HCT116 (cell line): Measurements from ENCODE around the gene N4BP3. TPM values are rescaled to one million over a fixed set of nuclear protein-coding genes. Genes with fewer than 3 reads are reported as not detected.

Experiments
- ATAC-seq: fragments of 200-7000 bp; cut with Tn5 transposase; 2 replicates; pipeline ENCODE4 v1.9.1; 2020; ENCODE audit warnings: mild to moderate bottlenecking, moderate library complexity
- BruUV-seq: library from RNA; stranded (reverse); fragments of 400-500 nt; replicated peaks from 2 replicates; lab custom pipeline; 2021; lab: Mats Ljungman, UMichigan
- CTCF ChIA-PET: fragments of 300-600 bp; sonication (Branson Sonifier 250); formaldehyde crosslinking; loops from one replicate; lab custom pipeline; 2021; ENCODE audit warnings: antibody characterized with exemption; lab: Charles Lee
- POLR2A ChIA-PET: fragments of 300-600, 350-600 bp; sonication (Branson Sonifier 250); formaldehyde crosslinking; loops from one replicate; lab custom pipeline; 2021; ENCODE audit warnings: antibody characterized with exemption; lab: Charles Lee
- RAD21 ChIA-PET, 2 experiments: fragments of 300-600 bp; sonication (Branson Sonifier 250); formaldehyde crosslinking; loops; one replicate each; lab custom pipeline; 2023; ENCODE audit warnings: low total read pairs in 2 of 2; ENCODE audit not compliant: uncharacterized antibody in 2 of 2, unreplicated experiment in 2 of 2, low non-redundant PET in 1 of 2; lab: Charles Lee
- DNase-seq: peaks from one replicate; pipeline ENCODE4 v3.0.0-alpha.2; 2010; ENCODE audit warnings: low read depth, low spot score
- H2AFZ ChIP-seq: fragments of 200-600 bp; shearing (Covaris generic), sonication (generic); 2 replicates; pipeline ENCODE4 v1.6.1; 2017; ENCODE audit warnings: low read depth, mixed run types, mixed read lengths, antibody characterized with exemption, low read length; ENCODE audit not compliant: poor library complexity, severe bottlenecking
- H3K27ac ChIP-seq: 2 replicates; pipeline ENCODE4 v1.5.1; 2012; ENCODE audit warnings: low read depth, low read length
- H3K27me3 ChIP-seq: fragments of 200-600 bp; sonication (generic); 2 replicates; pipeline ENCODE4 v1.6.1; 2016; ENCODE audit warnings: mixed run types, low read length, mixed read lengths; ENCODE audit not compliant: insufficient read depth
- H3K36me3 ChIP-seq, 2 experiments: fragments of 200-500 bp in 1 of 2; fragments of 200-600 bp in 1 of 2; sonication (Bioruptor generic) in 1 of 2; sonication (generic) in 1 of 2; 2 replicates each; pipeline versions ENCODE4 v1.5.1 to v1.6.1; 2014 to 2016; ENCODE audit warnings: low read length in 2 of 2, inconsistent platforms in 1 of 2, mixed read lengths in 1 of 2, mixed run types in 1 of 2; ENCODE audit not compliant: insufficient read depth in 2 of 2, control insufficient read depth in 1 of 2
- H3K4me1 ChIP-seq, 2 experiments: fragments of 200-600 bp in 1 of 2; sonication (generic) in 1 of 2; 2 replicates each; pipeline versions ENCODE4 v1.5.1 to v1.6.1; 2012 to 2017; ENCODE audit warnings: low read length in 2 of 2, inconsistent platforms in 1 of 2, mild to moderate bottlenecking in 1 of 2, mixed read lengths in 1 of 2, mixed run types in 1 of 2, moderate library complexity in 1 of 2; ENCODE audit not compliant: insufficient read depth in 2 of 2, control insufficient read depth in 1 of 2
- H3K4me2 ChIP-seq: fragments of 200-600 bp; sonication (generic); 2 replicates; pipeline ENCODE4 v1.6.1; 2017; ENCODE audit warnings: mixed run types, low read length, mixed read lengths
- H3K4me3 ChIP-seq, 2 experiments: fragments of 200-600 bp in 1 of 2; sonication (generic) in 1 of 2; replicated peaks in 1 of 2; 2 replicates each; pipeline ENCODE4 v1.5.1; 2011 to 2016; ENCODE audit warnings: low read length in 2 of 2, control low read depth in 1 of 2, low read depth in 1 of 2, mild to moderate bottlenecking in 1 of 2, mixed read lengths in 1 of 2, mixed run types in 1 of 2
- H3K79me2 ChIP-seq: fragments of 200-600 bp; sonication (generic); 2 replicates; pipeline ENCODE4 v1.6.1; 2017; ENCODE audit warnings: mild to moderate bottlenecking, mixed run types, low read length, moderate library complexity, mixed read lengths; ENCODE audit not compliant: insufficient read depth
- H3K9ac ChIP-seq: fragments of 200-600 bp; sonication (generic); 2 replicates; pipeline ENCODE4 v1.6.1; 2016; ENCODE audit warnings: low read length, mixed read lengths
- H3K9me2 ChIP-seq: fragments of 200-600 bp; sonication (generic), shearing (Covaris generic); 2 replicates; pipeline ENCODE4 v1.6.1; 2017; ENCODE audit warnings: mixed run types, mild to moderate bottlenecking, moderate library complexity; ENCODE audit not compliant: insufficient read depth
- H3K9me3 ChIP-seq, 2 experiments: fragments of 200-500 bp in 1 of 2; fragments of 200-600 bp in 1 of 2; sonication (Bioruptor generic) in 1 of 2; sonication (generic) in 1 of 2; 2 replicates each; pipeline ENCODE4 v1.6.1; 2014 to 2017; ENCODE audit warnings: low read length in 2 of 2, mixed read lengths in 2 of 2, inconsistent platforms in 1 of 2, low read depth in 1 of 2, mild to moderate bottlenecking in 1 of 2, mixed run types in 1 of 2, moderate library complexity in 1 of 2; ENCODE audit not compliant: control insufficient read depth in 1 of 2, insufficient read depth in 1 of 2
- H4K20me1 ChIP-seq: fragments of 200-600 bp; sonication (generic), shearing (Covaris generic); 2 replicates; pipeline ENCODE4 v1.6.1; 2017; ENCODE audit warnings: mixed run types, mild to moderate bottlenecking, moderate library complexity; ENCODE audit not compliant: insufficient read depth
- CTCF ChIP-seq, 3 experiments: fragments of 200-600 bp in 1 of 3; sonication (generic) in 1 of 3; IDR thresholded peaks in 2 of 3; conservative IDR thresholded peaks in 1 of 3; 2 replicates each; pipeline ENCODE4 v1.5.1; 2012 to 2017; ENCODE audit warnings: low read depth in 2 of 3, low read length in 2 of 3, antibody characterized with exemption in 1 of 3, borderline replicate concordance in 1 of 3, control low read depth in 1 of 3, mild to moderate bottlenecking in 1 of 3, mixed read lengths in 1 of 3, mixed run types in 1 of 3, moderate library complexity in 1 of 3; ENCODE audit not compliant: insufficient read depth in 1 of 3
- FOSL1 ChIP-seq: IDR thresholded peaks from 2 replicates; pipeline ENCODE4 v1.6.1; 2012; ENCODE audit warnings: low read depth
- POLR2AphosphoS5 ChIP-seq: IDR thresholded peaks from 2 replicates; pipeline ENCODE4 v1.6.1; 2011; ENCODE audit warnings: mild to moderate bottlenecking, low read depth, low read length, moderate library complexity
- RAD21 ChIP-seq: IDR thresholded peaks from 2 replicates; pipeline ENCODE4 v1.6.1; 2012; ENCODE audit warnings: low read depth, mild to moderate bottlenecking
- ZNF274 ChIP-seq: fragments of 200-500 bp; sonication (Bioruptor generic); IDR thresholded peaks from 2 replicates; pipeline ENCODE4 v1.6.1; 2014; ENCODE audit warnings: mild to moderate bottlenecking, low read depth, low read length, inconsistent platforms
- intact Hi-C: fragments of 100-400 bp; cut with micrococcal nuclease; formaldehyde crosslinking; loops from 2 replicates; pipeline ENCODE4 v1.10.0; 2022
- total RNA-seq: library from RNA; stranded (reverse); gene quantifications from one replicate; pipeline ENCODE4 v1.2.1, GENCODE V29; 2021; ENCODE audit not compliant: unreplicated experiment

Gene N4BP3
- total RNA-seq, 1 experiment from 2014 or later = 5.2 TPM

GRCh38 chr5:178145965-178146820, 32.9 kb downstream of the N4BP3 start:
- ChIA-PET POLR2A (interaction anchor here (1.0 to 1.5 kb wide), 2 partner anchors 11 to 71 kb away, joined by 4 to 7 read pairs; no protein-coding TSS in a partner anchor), RAD21 (interaction anchor here (0.7 to 2.9 kb wide), 3 partner anchors 11 to 71 kb away, joined by 3 to 15 read pairs (median 13); no protein-coding TSS in a partner anchor), CTCF (interaction anchor here (1.2 to 10.8 kb wide), 4 partner anchors 8 to 70 kb away, joined by 3 to 98 read pairs (median 6); partner anchors contain the start of gene NHP2)
- Histone ChIP-seq H3K9ac (no peak overlapping the region), H2AFZ (no peak overlapping the region), H3K4me3 (no peak overlapping the region), H3K9me3 (no peaks in the 10 kb centered on the region), H3K36me3 (peaks cover 45 to 52% of the 10 kb centered on the region in 2 experiments; a peak in 3 of 4 replicates), H3K4me2 (peak overlapping the region; percentile 6; the same call in 1 of the 2 replicates), H3K27ac (peak overlapping the region; percentile 47), H3K27me3 (no peaks in the 10 kb centered on the region), H3K4me1 (peaks cover 0 to 10% of the 10 kb centered on the region in 2 experiments; a peak in 1 of 4 replicates), H3K79me2 (peaks cover 8% of the 10 kb centered on the region; the same call in 1 of the 2 replicates), H4K20me1 (no peaks in the 10 kb centered on the region), H3K9me2 (no peaks in the 10 kb centered on the region)
- DNase-seq (peak; percentile 59), ATAC-seq (peak; percentile 92)
- intact Hi-C loops = loop anchor here (1.0 kb wide), 1 partner anchor 70 kb away; no protein-coding TSS in a partner anchor
- no TSS peak for BruUV-seq
- TF ChIP-seq ZNF274 (no peak), CTCF (IDR thresholded peaks at IDR 0.05 in 2 of 3, conservative IDR thresholded peaks at IDR 0.05 in 1 of 3; ENCODE audit: borderline replicate concordance in 1 of 3, insufficient read depth in 1 of 3, low read depth in 2 of 3, low read length in 2 of 3) (peak; percentile 84 to 93 (median 90)), RAD21 (peak; percentile 75), POLR2AphosphoS5 (0 out of 2 replicates have a peak, but pooled peaks have one; percentile 19), FOSL1 (no peak)
